Measurements from ENCODE around the gene NUMB. TPM values are rescaled to one million over a fixed set of nuclear protein-coding genes. Genes with fewer than 3 reads are reported as not detected.

The NUMB gene
- total and polyA plus RNA-seq, 4 donors: 39.4 to 100 (median 87.8) TPM

- ATAC-seq (ENCODE audit: insufficient read depth, low FRiP score) (no peak), DNase-seq (no peak)
- Histone ChIP-seq H3K9ac (ENCODE audit: insufficient read depth in 1 of 2, low read length in 2 of 2) (peak overlapping the region in 1 of 2 donors; percentile 38), H3K4me1 (ENCODE audit: control insufficient read depth in 5 of 5, insufficient read depth in 5 of 5, low read length in 5 of 5) (peaks cover 0 to 10% (median 5%) of the 10 kb centered on the region in 5 donors), H3K9me3 (ENCODE audit: control insufficient read depth in 4 of 4, insufficient read depth in 3 of 4, low read length in 3 of 4) (no peaks in the 10 kb centered on the region), H3K4me3 (no peak overlapping the region), H3K36me3 (ENCODE audit: control insufficient read depth in 4 of 4, insufficient read depth in 4 of 4, low read length in 4 of 4) (no peaks in the 10 kb centered on the region), H3K27ac (ENCODE audit: low read depth in 1 of 2, low read length in 1 of 2) (no peak overlapping the region), H3K27me3 (ENCODE audit: control insufficient read depth in 3 of 3, insufficient read depth in 3 of 3, low read length in 2 of 3) (no peaks in the 10 kb centered on the region)
- WGBS, 2 donors: 71 to 72% methylated on average over 15 to 18 of the region's 18 CpGs
- TF ChIP-seq CTCF (IDR thresholded peaks at IDR 0.05; ENCODE audit: control extremely low read depth, extremely low read depth): no peak
Measured at GRCh38 chr14:73246387-73247150, 211.8 kb downstream of the NUMB start.

- TF ChIP-seq CTCF (IDR thresholded peaks at IDR 0.05; ENCODE audit: control extremely low read depth, extremely low read depth): no peak
- Histone ChIP-seq H3K27me3 (ENCODE audit: control insufficient read depth in 3 of 3, insufficient read depth in 3 of 3, low read length in 2 of 3) (no peaks in the 10 kb centered on the region), H3K27ac (ENCODE audit: low read depth in 1 of 2, low read length in 1 of 2) (no peak overlapping the region), H3K4me3 (peak overlapping the region; percentile 41), H3K9me3 (ENCODE audit: control insufficient read depth in 4 of 4, insufficient read depth in 3 of 4, low read length in 3 of 4) (no peaks in the 10 kb centered on the region), H3K9ac (ENCODE audit: insufficient read depth in 1 of 2, low read length in 2 of 2) (peak overlapping the region in 1 of 2 donors; percentile 38), H3K4me1 (ENCODE audit: control insufficient read depth in 5 of 5, insufficient read depth in 5 of 5, low read length in 5 of 5) (peaks cover 0 to 10% (median 5%) of the 10 kb centered on the region in 5 donors), H3K36me3 (ENCODE audit: control insufficient read depth in 4 of 4, insufficient read depth in 4 of 4, low read length in 4 of 4) (no peaks in the 10 kb centered on the region)
- ATAC-seq (ENCODE audit: insufficient read depth, low FRiP score) (peak; percentile 76), DNase-seq (peak; percentile 58 to 78 (median 62))
- whole genome bisulfite sequencing, 2 donors: 9 to 10% methylated on average over 55 to 64 of the region's 64 CpGs
Measured at GRCh38 chr14:73245480-73246325, 212.6 kb downstream of the NUMB start.

DNA sequence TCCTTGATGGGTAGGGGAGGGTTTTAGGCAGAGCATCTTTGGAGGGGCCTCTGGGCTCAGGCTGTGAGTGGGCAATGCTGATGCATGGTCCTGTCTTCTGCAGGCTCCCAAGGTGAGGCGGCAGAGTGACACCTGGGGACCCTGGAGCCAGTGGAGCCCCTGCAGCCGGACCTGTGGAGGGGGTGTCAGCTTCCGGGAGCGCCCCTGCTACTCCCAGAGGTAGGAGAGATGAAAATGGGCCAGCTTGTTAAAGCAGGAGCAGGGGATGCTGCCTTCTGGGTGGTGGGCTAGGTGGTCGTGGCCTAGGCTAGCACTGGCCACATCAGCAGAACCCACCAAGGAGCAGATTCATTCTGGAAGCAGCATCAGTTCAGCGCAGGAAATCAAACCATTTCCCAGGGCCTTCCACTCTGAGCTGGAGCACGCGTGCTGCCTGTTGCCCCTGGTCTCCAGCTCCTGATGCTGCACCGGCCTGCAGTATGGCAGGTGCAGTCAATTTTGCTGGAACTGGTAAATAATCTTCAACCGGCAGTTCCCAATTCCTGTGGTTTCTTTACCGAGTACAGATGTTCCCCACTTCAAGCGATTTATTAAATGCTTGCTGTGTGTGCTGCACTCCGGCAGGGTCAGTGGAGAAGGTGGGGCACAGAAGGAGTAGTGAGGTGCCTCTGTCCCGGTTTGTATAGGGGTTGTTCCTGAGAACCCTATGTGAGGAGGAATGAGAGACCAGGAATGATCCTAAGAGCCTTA, 213.6 kb downstream of the NUMB start:
- peaks cover 0 to 5% (median 3%) of the 10 kb centered on the region in 3 donors for H3K27me3 ChIP-seq (ENCODE audit: control insufficient read depth in 3 of 3, insufficient read depth in 3 of 3, low read length in 2 of 3)
- DNase-seq: no peak
- H3K27ac ChIP-seq (ENCODE audit: low read depth in 1 of 2, low read length in 1 of 2): no peak overlapping the region
- no peaks in the 10 kb centered on the region for H3K9me3 ChIP-seq (ENCODE audit: control insufficient read depth in 4 of 4, insufficient read depth in 3 of 4, low read length in 3 of 4)
- H3K36me3 ChIP-seq (ENCODE audit: control insufficient read depth in 4 of 4, insufficient read depth in 4 of 4, low read length in 4 of 4): no peaks in the 10 kb centered on the region
- WGBS, 2 donors: 60 to 81% methylated on average over 14 of the region's 14 CpGs
- no peak for ATAC-seq (ENCODE audit: insufficient read depth, low FRiP score)
- no peak overlapping the region for H3K9ac ChIP-seq (ENCODE audit: insufficient read depth in 1 of 2, low read length in 2 of 2)
- TF ChIP-seq CTCF (IDR thresholded peaks at IDR 0.05; ENCODE audit: control extremely low read depth, extremely low read depth): no peak
- H3K4me3 ChIP-seq: no peak overlapping the region
- H3K4me1 ChIP-seq (ENCODE audit: control insufficient read depth in 5 of 5, insufficient read depth in 5 of 5, low read length in 5 of 5): peaks cover 0 to 13% (median 7%) of the 10 kb centered on the region in 5 donors
